Natural killer cell treated with Interleukin-12 subunit alpha and Interleukin-12 subunit beta and Interleukin-15 and Interleukin-18, amount 100 ng/mL, for 72 hours (primary cell): ENCODE data around the gene CCDC73. TPM values are rescaled to one million over a fixed set of nuclear protein-coding genes. Genes with fewer than 3 reads are reported as not detected.

Source experiments
- ATAC-seq, 2 donors: fragments of 150-1000 bp; cut with Tn5 transposase in 1 of 2; sonication (Bioruptor Pico), chemical (Tn5 transposase) in 1 of 2; 2 replicates each; pipeline ENCODE4 v1.10.0; 2021
- DNase-seq: peaks from one replicate; pipeline ENCODE4 v3.0.0; 2022; ENCODE audit warnings: low spot score
- H3K27ac Mint-ChIP-seq, 2 donors: 1 replicate in 1 of 2; 2 replicates in 1 of 2; pipeline ENCODE4 v1.8.0; 2022; ENCODE audit warnings: mixed read lengths in 2 of 2, mild to moderate bottlenecking in 1 of 2, moderate library complexity in 1 of 2
- H3K27me3 Mint-ChIP-seq, 2 donors: 1 replicate in 1 of 2; 2 replicates in 1 of 2; pipeline ENCODE4 v1.8.0; 2022; ENCODE audit warnings: mixed read lengths in 2 of 2
- H3K36me3 Mint-ChIP-seq: one replicate; pipeline ENCODE4 v1.8.0; 2022; ENCODE audit warnings: mixed read lengths
- H3K4me1 Mint-ChIP-seq, 2 donors: 1 replicate in 1 of 2; 2 replicates in 1 of 2; pipeline ENCODE4 v1.8.0; 2022; ENCODE audit warnings: low read depth in 2 of 2, mixed read lengths in 2 of 2, mild to moderate bottlenecking in 1 of 2
- H3K4me3 Mint-ChIP-seq: one replicate; pipeline ENCODE4 v1.8.0; 2022; ENCODE audit warnings: mixed read lengths
- H3K9me3 Mint-ChIP-seq: 2 replicates; pipeline ENCODE4 v1.8.0; 2022; ENCODE audit warnings: mixed read lengths
- total RNA-seq, 2 donors: library from RNA; stranded (reverse); gene quantifications; one replicate each; pipeline ENCODE4 v1.2.3, GENCODE V29; 2022

Gene CCDC73
- total RNA-seq = under 1 TPM in 1 of 2 donors, not detected in 1; 0.10 TPM

DNA sequence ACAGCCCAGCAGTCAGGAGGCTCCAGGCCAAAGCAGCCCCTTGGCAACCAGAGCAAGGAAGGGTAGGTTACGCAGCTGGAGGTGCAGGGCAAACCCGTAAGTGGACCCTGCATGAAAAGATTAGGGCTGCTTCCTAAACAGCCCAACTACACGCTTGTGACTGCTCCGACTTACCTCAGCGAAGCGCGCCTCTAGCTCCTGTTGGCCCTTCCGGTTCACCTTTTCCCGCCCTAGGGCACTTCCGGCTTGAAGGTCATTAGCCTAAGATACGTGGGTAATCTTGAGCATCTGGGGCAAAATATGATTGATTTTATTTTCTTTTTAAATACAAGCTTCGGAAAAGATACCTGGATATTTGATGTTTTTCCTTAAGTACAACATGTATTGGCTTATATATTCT, at the start of gene CCDC73:
TSS of gene CCDC73 (minus strand) at position 224 of the 400 bp plus-strand sequence. CDS start 34,419 bp downstream, outside the sequence.
- H3K27me3 Mint-ChIP-seq = peaks cover 8 to 9% of the 10 kb centered on the region in 2 donors
- ATAC-seq (no peak), DNase-seq (no peak)
- H3K36me3 Mint-ChIP-seq = no peaks in the 10 kb centered on the region
- peaks cover 2 to 7% of the 10 kb centered on the region in 2 donors for H3K4me1 Mint-ChIP-seq
- H3K4me3 Mint-ChIP-seq = no peak within 1 kb of the TSS
- no peaks in the 10 kb centered on the region for H3K9me3 Mint-ChIP-seq
- H3K27ac Mint-ChIP-seq = no peak within 1 kb of the TSS

GRCh38 chr11:32843544-32843943, 49.1 kb upstream of the CCDC73 start:
- H3K4me3 Mint-ChIP-seq = no peak overlapping the region
- H3K9me3 Mint-ChIP-seq = no peaks in the 10 kb centered on the region
- H3K36me3 Mint-ChIP-seq = no peaks in the 10 kb centered on the region
- no peaks in the 10 kb centered on the region for H3K4me1 Mint-ChIP-seq
- no peak for DNase-seq
- no peak overlapping the region for H3K27ac Mint-ChIP-seq
- H3K27me3 Mint-ChIP-seq = peaks cover 0 to 7% of the 10 kb centered on the region in 2 donors
- ATAC-seq = no peak

- H3K4me3 Mint-ChIP-seq = no peak overlapping the region
- no peak for ATAC-seq
- H3K9me3 Mint-ChIP-seq = no peaks in the 10 kb centered on the region
- no peaks in the 10 kb centered on the region for H3K4me1 Mint-ChIP-seq
- H3K36me3 Mint-ChIP-seq = no peaks in the 10 kb centered on the region
- peaks cover 0 to 2% of the 10 kb centered on the region in 2 donors for H3K27me3 Mint-ChIP-seq
- H3K27ac Mint-ChIP-seq = no peak overlapping the region
- no peak for DNase-seq
Observed at GRCh38 chr11:32840587-32840986, 46.1 kb upstream of the CCDC73 start.

DNA sequence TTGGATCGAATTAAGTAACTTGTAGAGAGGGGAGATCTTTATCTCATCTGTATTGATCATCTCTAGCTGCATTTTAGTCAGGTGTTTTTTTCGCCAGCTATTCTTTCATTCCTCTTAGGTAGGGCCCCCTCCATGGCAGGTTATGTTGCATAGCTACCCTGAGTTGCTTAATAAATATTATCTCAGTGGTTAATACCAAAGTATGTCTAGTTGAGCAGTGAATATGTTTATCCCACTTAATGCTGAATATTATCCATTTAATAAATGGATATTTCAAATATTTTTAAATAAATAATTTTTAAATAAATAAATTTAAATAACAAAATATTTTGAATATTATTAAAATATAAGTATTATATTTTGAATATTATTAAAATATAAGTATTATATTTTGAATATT, 44.8 kb upstream of the CCDC73 start:
- DNase-seq = no peak
- H3K9me3 Mint-ChIP-seq = no peaks in the 10 kb centered on the region
- peaks cover 0 to 2% of the 10 kb centered on the region in 2 donors for H3K27me3 Mint-ChIP-seq
- no peaks in the 10 kb centered on the region for H3K4me1 Mint-ChIP-seq
- H3K27ac Mint-ChIP-seq = no peak overlapping the region
- ATAC-seq = no peak
- no peak overlapping the region for H3K4me3 Mint-ChIP-seq
- H3K36me3 Mint-ChIP-seq = no peaks in the 10 kb centered on the region

- Mint-ChIP-seq H3K27ac (no peak overlapping the region), H3K9me3 (no peaks in the 10 kb centered on the region), H3K27me3 (peaks cover 0 to 2% of the 10 kb centered on the region in 2 donors), H3K36me3 (no peaks in the 10 kb centered on the region), H3K4me1 (no peaks in the 10 kb centered on the region), H3K4me3 (no peak overlapping the region)
- ATAC-seq (no peak), DNase-seq (no peak)
Observed at GRCh38 chr11:32838505-32839274, 44.2 kb upstream of the CCDC73 start.

DNA sequence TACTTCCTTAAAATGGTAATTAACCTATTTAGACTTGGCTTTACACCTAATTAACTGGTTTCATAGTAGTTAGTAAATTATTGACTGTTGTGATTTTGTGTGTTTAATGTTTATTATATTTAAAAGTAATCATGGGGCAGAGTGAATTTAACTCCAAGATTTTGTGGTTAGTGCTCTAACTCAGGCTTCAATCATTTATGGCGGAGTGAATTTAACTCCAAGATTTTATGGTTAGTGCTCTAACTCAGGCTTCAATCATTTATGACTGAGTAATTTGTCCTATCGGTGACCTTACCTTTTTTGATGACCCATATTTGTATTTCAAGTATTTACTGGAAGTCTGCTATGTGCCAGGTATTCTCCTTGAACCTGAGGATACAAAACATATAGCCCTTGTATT, 42.5 kb upstream of the CCDC73 start:
- no peak overlapping the region for H3K27ac Mint-ChIP-seq

GRCh38 chr11:32833921-32834320, 39.5 kb upstream of the CCDC73 start:
- H3K27ac Mint-ChIP-seq = no peak overlapping the region
- H3K4me3 Mint-ChIP-seq = no peak overlapping the region
- peaks cover 10 to 13% of the 10 kb centered on the region in 2 donors for H3K27me3 Mint-ChIP-seq
- DNase-seq (no peak), ATAC-seq (no peak)
- H3K9me3 Mint-ChIP-seq = no peaks in the 10 kb centered on the region
- no peaks in the 10 kb centered on the region for H3K36me3 Mint-ChIP-seq
- peaks cover 4 to 7% of the 10 kb centered on the region in 2 donors for H3K4me1 Mint-ChIP-seq

More for the DNA sequence above, 42.5 kb upstream of the CCDC73 start:
- no peak overlapping the region for H3K4me3 Mint-ChIP-seq
- H3K27me3 Mint-ChIP-seq = peaks cover 0 to 5% of the 10 kb centered on the region in 2 donors
- H3K36me3 Mint-ChIP-seq = no peaks in the 10 kb centered on the region
- no peaks in the 10 kb centered on the region for H3K9me3 Mint-ChIP-seq
- H3K4me1 Mint-ChIP-seq = no peaks in the 10 kb centered on the region
- ATAC-seq = no peak
- no peak for DNase-seq

GRCh38 chr11:32831221-32831620, 36.8 kb upstream of the CCDC73 start:
- ATAC-seq = no peak
- no peak for DNase-seq
- H3K4me3 Mint-ChIP-seq = peak overlapping the region; percentile 54
- no peak overlapping the region for H3K27ac Mint-ChIP-seq
- H3K9me3 Mint-ChIP-seq = no peaks in the 10 kb centered on the region
- H3K36me3 Mint-ChIP-seq = no peaks in the 10 kb centered on the region
- peaks cover 12 to 19% of the 10 kb centered on the region in 2 donors for H3K27me3 Mint-ChIP-seq
- peaks cover 4 to 7% of the 10 kb centered on the region in 2 donors for H3K4me1 Mint-ChIP-seq

DNA sequence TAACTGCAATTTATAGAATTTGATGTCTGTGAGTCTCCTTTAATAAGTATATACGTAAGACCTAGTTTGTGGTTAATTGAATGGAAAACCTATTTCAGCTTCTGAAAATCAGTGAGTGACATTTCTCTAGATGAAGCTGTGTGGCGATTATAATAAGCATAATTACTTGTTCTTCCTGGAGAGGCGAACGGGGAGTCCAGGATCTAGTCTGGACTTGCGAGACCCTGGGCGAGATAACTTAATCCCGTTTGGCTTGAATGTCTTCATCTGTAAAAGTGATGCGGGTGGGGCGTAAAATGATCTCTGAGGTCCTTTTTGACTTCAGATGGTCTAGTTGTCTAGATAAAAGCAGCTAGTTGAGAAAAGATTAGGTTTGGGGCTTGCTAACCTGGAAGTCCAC, 36.3 kb upstream of the CCDC73 start:
- DNase-seq = no peak
- Mint-ChIP-seq H3K4me3 (peak overlapping the region; percentile 67), H3K36me3 (no peaks in the 10 kb centered on the region), H3K4me1 (peaks cover 4 to 7% of the 10 kb centered on the region in 2 donors), H3K27me3 (peaks cover 12 to 19% of the 10 kb centered on the region in 2 donors), H3K27ac (no peak overlapping the region), H3K9me3 (no peaks in the 10 kb centered on the region)
- no peak for ATAC-seq

DNA sequence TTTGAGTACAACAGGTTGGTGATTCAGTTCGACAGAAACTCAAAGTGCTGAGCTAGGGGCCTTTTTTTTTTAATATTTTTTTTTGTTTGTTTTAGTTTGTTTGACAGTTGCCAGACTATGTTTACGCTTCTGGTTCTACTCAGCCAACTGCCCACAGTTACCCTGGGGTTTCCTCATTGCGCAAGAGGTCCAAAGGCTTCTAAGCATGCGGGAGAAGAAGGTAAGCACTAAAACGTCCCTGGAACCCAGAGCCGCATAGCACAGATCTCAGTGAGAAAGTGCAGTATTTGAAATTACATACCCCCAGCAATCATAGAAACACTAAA, 35.9 kb upstream of the CCDC73 start:
- Mint-ChIP-seq H3K36me3 (no peaks in the 10 kb centered on the region), H3K27ac (no peak overlapping the region), H3K4me1 (peaks cover 4 to 7% of the 10 kb centered on the region in 2 donors), H3K9me3 (no peaks in the 10 kb centered on the region), H3K4me3 (peak overlapping the region; percentile 67), H3K27me3 (peaks cover 12 to 19% of the 10 kb centered on the region in 2 donors)
- no peak for DNase-seq
- peak; percentile 8 to 49 for ATAC-seq

DNA sequence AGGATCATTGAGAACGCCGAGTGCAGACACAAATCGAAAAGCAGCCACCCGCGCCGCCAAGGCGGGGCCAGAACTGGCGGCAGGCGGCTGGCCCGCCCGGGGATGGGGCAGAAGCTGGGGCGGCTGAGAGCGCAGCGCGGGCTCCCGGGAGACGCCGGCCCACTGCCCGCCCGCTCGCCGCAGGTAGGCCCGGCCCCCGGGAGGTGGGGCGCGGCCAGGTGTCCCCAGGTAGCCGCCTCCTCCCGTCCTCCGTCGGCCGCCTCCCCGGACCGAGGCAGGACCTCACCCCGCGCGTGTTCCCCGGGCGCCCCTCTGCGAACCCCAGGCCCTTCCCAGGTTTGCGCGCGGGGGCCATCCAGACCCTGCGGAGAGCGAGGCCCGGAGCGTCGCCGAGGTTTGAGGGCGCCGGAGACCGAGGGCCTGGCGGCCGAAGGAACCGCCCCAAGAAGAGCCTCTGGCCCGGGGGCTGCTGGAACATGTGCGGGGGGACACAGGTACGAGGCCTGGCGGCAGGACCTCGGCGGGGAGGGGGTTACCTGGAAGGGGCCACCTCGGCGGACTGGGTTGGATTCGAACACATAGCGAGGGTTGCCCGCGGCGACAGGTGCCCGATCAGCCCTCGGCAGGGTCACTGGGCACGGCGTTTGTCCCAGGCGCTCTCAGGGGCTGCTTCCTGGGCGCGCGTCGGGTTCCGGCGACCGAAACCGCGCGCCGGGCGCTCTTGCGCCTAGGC, 35.4 kb upstream of the CCDC73 start, which contains the start of gene PRRG4:
TSS of gene PRRG4 (plus strand) at position 248 of the 733 bp plus-strand sequence. CDS start 603 bp downstream, outside the sequence.
- Mint-ChIP-seq H3K4me1 (peaks cover 4 to 7% of the 10 kb centered on the region in 2 donors), H3K27ac (peak within 1 kb of the TSS in 1 of 2 donors; percentile 70), H3K9me3 (no peaks in the 10 kb centered on the region), H3K4me3 (peak within 1 kb of the TSS; percentile 89), H3K27me3 (peaks cover 12 to 19% of the 10 kb centered on the region in 2 donors), H3K36me3 (no peaks in the 10 kb centered on the region)
- DNase-seq (peak; percentile 68), ATAC-seq (peak; percentile 83 to 87)

DNA sequence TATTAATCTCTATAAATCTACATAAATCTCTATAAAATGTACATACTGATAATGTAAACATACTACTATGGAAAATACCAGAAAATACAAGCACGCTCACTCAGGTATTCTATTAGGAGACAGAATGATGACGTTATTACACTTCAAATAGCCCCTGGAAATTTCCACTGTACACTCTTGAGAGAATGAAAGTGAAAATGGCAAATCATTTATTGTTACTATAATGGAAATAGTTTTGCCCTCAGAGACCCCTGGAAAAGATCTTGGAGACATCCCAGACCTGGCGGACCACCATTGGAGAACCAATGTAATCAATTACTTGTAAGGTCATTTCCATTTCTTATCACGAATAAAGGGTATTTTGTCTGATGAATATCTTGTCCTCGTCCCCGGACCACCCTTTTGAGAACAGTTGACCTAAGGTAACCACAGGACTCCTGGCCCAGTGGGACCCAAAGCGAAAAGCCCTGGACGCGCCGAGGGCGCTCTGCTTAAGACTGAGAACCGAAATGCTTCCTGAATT, 34.8 kb upstream of the CCDC73 start:
- Mint-ChIP-seq H3K4me3 (peak overlapping the region; percentile 89), H3K9me3 (no peaks in the 10 kb centered on the region), H3K27me3 (peaks cover 12 to 19% of the 10 kb centered on the region in 2 donors), H3K36me3 (no peaks in the 10 kb centered on the region), H3K4me1 (peaks cover 4 to 7% of the 10 kb centered on the region in 2 donors), H3K27ac (peak overlapping the region in 1 of 2 donors; percentile 70)
- ATAC-seq = peak in 1 of 2 donors; percentile 25
- DNase-seq = no peak

DNA sequence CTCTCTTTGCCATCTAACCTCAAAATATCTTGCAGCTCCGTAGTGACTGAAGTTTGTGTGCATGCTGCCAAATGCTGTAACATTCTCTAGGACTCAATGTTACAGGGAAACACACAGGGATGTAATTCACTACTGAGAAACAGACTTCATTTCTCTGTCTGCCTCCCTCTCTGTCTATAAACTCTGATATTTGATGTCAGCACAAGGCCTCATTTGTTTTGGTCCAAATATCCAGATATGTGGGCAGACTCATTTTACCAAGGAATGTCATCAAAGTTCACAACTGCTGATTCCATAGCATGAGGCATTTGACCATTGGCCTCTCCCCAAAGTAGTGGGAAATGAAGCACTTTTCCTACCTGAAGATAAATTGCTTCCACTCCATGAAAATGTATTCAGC, 32.8 kb upstream of the CCDC73 start:
- Mint-ChIP-seq H3K9me3 (no peaks in the 10 kb centered on the region), H3K4me1 (peaks cover 7% of the 10 kb centered on the region in 2 donors), H3K4me3 (no peak overlapping the region), H3K36me3 (no peaks in the 10 kb centered on the region), H3K27ac (no peak overlapping the region), H3K27me3 (peaks cover 8 to 21% of the 10 kb centered on the region in 2 donors)
- ATAC-seq (no peak), DNase-seq (no peak)

- H3K4me1 Mint-ChIP-seq = peaks cover 5 to 14% of the 10 kb centered on the region in 2 donors
- ATAC-seq (no peak), DNase-seq (no peak)
- no peak overlapping the region for H3K27ac Mint-ChIP-seq
- H3K27me3 Mint-ChIP-seq = peaks cover 6 to 21% of the 10 kb centered on the region in 2 donors
- H3K36me3 Mint-ChIP-seq = no peaks in the 10 kb centered on the region
- no peaks in the 10 kb centered on the region for H3K9me3 Mint-ChIP-seq
- H3K4me3 Mint-ChIP-seq = no peak overlapping the region
Observed at GRCh38 chr11:32826113-32826512, 31.7 kb upstream of the CCDC73 start.
